Muscle of back (tissue), 10 donors: ENCODE measurements around the gene NPHS1. TPM values are rescaled to one million over a fixed set of nuclear protein-coding genes. Genes with fewer than 3 reads are reported as not detected.

Source experiments
- polyA plus RNA-seq, 10 donors: library from polyadenylated mRNA; unstranded; fragments of 120-200 nt; gene quantifications; one replicate each; pipeline ENCODE4 v1.2.1, GENCODE V29; 2013; ENCODE audit not compliant: insufficient read length in 10 of 10

The NPHS1 gene
- polyA plus RNA-seq, 10 donors = 0.09 to 0.52 (median 0.15) TPM; not detected in 2

Other genes with a start within 250 kb of the NPHS1 start
- gene HAUS5, start 239.8 kb downstream of the NPHS1 start, polyA plus RNA-seq = 10 to 100 TPM in 9 of 10 donors, 1 to 10 TPM in 1; 10.0 to 14.5 (median 12.3) TPM
- 10 to 100 TPM; 30.4 to 55.8 (median 38.3) TPM for gene RBM42, start 223.5 kb downstream of the NPHS1 start, polyA plus RNA-seq
- gene ETV2, start 210.8 kb downstream of the NPHS1 start, polyA plus RNA-seq = 1 to 10 TPM; 1.6 to 4.1 (median 2.5) TPM
- 100 to 1,000 TPM; 243 to 330 (median 261) TPM for gene COX6B1, start 204.2 kb downstream of the NPHS1 start, polyA plus RNA-seq
- 1 to 10 TPM in 2 of 10 donors, not detected in 8; 6.1 to 6.5 TPM for gene UPK1A, start 186.0 kb downstream of the NPHS1 start, polyA plus RNA-seq
- gene ZBTB32, start 147.9 kb downstream of the NPHS1 start, polyA plus RNA-seq = under 1 TPM in 5 of 10 donors, not detected in 5; 0.08 to 0.59 (median 0.25) TPM
- 10 to 100 TPM; 17.6 to 26.1 (median 23.0) TPM for gene KMT2B, start 134.5 kb downstream of the NPHS1 start, polyA plus RNA-seq
- gene IGFLR1, start 110.1 kb downstream of the NPHS1 start, polyA plus RNA-seq = 1 to 10 TPM; 2.2 to 4.1 (median 3.3) TPM
- 10 to 100 TPM; 10.4 to 15.6 (median 12.7) TPM for gene U2AF1L4, start 107.1 kb downstream of the NPHS1 start, polyA plus RNA-seq
- gene PSENEN, start 106.9 kb downstream of the NPHS1 start, polyA plus RNA-seq = 10 to 100 TPM; 32.5 to 41.0 (median 37.1) TPM
- 10 to 100 TPM in 4 of 10 donors, 1 to 10 TPM in 6; 7.9 to 13.1 (median 9.6) TPM for gene LIN37, start 103.9 kb downstream of the NPHS1 start, polyA plus RNA-seq
- 100 to 1,000 TPM; 193 to 769 (median 611) TPM for gene HSPB6, start 95.5 kb downstream of the NPHS1 start, polyA plus RNA-seq
- gene PROSER3, start 94.3 kb downstream of the NPHS1 start, polyA plus RNA-seq = 10 to 100 TPM in 8 of 10 donors, 1 to 10 TPM in 2; 9.5 to 15.2 (median 11.6) TPM
- gene ARHGAP33, start 76.9 kb downstream of the NPHS1 start, polyA plus RNA-seq = 10 to 100 TPM in 7 of 10 donors, 1 to 10 TPM in 3; 7.1 to 24.1 (median 14.5) TPM
- gene PRODH2, start 39.7 kb downstream of the NPHS1 start, polyA plus RNA-seq = not detected
- gene KIRREL2, start 4.4 kb upstream of the NPHS1 start, polyA plus RNA-seq = 1 to 10 TPM in 1 of 10 donors, under 1 TPM in 9; 0.18 to 1.1 (median 0.33) TPM
- 10 to 100 TPM in 1 of 10 donors, 1 to 10 TPM in 9; 3.8 to 12.7 (median 5.9) TPM for gene APLP1, start 16.1 kb upstream of the NPHS1 start, polyA plus RNA-seq
- 1 to 10 TPM; 1.1 to 3.1 (median 1.7) TPM for gene NFKBID, start 48.0 kb upstream of the NPHS1 start, polyA plus RNA-seq
- gene HCST, start 50.0 kb upstream of the NPHS1 start, polyA plus RNA-seq = 10 to 100 TPM in 1 of 10 donors, 1 to 10 TPM in 9; 3.7 to 11.6 (median 5.3) TPM
- 10 to 100 TPM; 11.6 to 22.8 (median 16.9) TPM for gene TYROBP, start 55.8 kb upstream of the NPHS1 start, polyA plus RNA-seq
- 10 to 100 TPM in 1 of 10 donors, 1 to 10 TPM in 9; 4.4 to 13.1 (median 7.6) TPM for gene LRFN3, start 83.9 kb upstream of the NPHS1 start, polyA plus RNA-seq
- 10 to 100 TPM in 9 of 10 donors, 1 to 10 TPM in 1; 9.4 to 13.8 (median 11.4) TPM for gene SDHAF1, start 142.7 kb upstream of the NPHS1 start, polyA plus RNA-seq
- gene SYNE4, start 156.3 kb upstream of the NPHS1 start, polyA plus RNA-seq = 1 to 10 TPM in 1 of 10 donors, under 1 TPM in 8, not detected in 1; 0.12 to 1.0 (median 0.46) TPM
- 10 to 100 TPM in 1 of 10 donors, 1 to 10 TPM in 9; 5.5 to 10.4 (median 7.9) TPM for gene ALKBH6, start 161.7 kb upstream of the NPHS1 start, polyA plus RNA-seq
- gene CLIP3, start 180.4 kb upstream of the NPHS1 start, polyA plus RNA-seq = 10 to 100 TPM; 13.8 to 22.7 (median 18.7) TPM
- 1 to 10 TPM; 7.2 to 9.9 (median 7.6) TPM for gene THAP8, start 201.8 kb upstream of the NPHS1 start, polyA plus RNA-seq
- 1 to 10 TPM; 2.5 to 3.9 (median 3.2) TPM for gene WDR62, start 202.4 kb upstream of the NPHS1 start, polyA plus RNA-seq